GM12872 (cell line): ENCODE measurements around the gene IGF1.

Experiments
- TF ChIP-seq, protein P1 (sequence below): IDR thresholded peaks from 3 replicates; pipeline ENCODE4 v1.5.1; 2011; ENCODE audit warnings: low read depth, mild to moderate bottlenecking, low read length, moderate library complexity; ENCODE audit not compliant: insufficient read depth

IGF1 gene

DNA sequence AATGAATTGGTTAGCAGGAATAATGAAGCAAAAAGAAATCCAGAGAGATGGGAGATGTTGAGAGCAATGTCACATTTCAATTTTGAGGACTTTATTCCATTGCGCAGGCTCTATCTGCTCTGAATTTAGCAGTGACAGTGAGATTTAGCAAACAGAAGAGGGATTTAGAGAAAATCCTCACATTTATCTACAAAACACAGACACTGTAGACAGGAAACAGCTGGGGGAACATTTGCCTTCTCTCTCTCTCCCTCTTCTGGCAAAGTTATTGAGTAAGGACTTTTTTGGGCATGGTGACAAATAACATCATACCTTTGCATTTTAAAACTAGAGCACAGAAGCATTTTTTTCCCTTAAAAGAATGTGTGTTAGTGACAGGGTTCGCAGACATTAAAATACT, at the start of gene IGF1:
IGF1 (minus strand) TSS at position 158 of the 400 bp plus-strand sequence. CDS start 182 bp downstream, outside the sequence.
- TF ChIP-seq, protein P1, sequence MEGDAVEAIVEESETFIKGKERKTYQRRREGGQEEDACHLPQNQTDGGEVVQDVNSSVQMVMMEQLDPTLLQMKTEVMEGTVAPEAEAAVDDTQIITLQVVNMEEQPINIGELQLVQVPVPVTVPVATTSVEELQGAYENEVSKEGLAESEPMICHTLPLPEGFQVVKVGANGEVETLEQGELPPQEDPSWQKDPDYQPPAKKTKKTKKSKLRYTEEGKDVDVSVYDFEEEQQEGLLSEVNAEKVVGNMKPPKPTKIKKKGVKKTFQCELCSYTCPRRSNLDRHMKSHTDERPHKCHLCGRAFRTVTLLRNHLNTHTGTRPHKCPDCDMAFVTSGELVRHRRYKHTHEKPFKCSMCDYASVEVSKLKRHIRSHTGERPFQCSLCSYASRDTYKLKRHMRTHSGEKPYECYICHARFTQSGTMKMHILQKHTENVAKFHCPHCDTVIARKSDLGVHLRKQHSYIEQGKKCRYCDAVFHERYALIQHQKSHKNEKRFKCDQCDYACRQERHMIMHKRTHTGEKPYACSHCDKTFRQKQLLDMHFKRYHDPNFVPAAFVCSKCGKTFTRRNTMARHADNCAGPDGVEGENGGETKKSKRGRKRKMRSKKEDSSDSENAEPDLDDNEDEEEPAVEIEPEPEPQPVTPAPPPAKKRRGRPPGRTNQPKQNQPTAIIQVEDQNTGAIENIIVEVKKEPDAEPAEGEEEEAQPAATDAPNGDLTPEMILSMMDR = no peak

DNA sequence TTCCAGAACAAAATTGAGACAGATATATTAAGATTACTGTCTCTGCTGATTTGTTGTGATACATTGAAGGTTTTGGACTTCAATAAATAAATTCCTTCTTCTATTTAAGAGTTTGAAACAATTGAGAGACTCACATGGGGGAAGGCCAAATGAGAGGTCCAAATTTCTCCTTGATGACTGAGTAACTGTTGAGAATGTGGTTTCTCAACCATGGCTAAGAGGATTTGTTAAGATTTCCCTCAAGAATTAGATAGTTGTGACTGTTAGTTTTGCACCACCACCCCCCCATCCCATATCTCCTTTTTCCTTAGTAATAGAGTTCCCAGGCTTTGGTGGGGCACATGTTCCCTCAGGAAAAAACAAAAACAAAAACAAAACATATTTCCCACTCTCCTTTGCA, 47.7 kb upstream of the IGF1 start:
- TF ChIP-seq, protein P1 = no peak

DNA sequence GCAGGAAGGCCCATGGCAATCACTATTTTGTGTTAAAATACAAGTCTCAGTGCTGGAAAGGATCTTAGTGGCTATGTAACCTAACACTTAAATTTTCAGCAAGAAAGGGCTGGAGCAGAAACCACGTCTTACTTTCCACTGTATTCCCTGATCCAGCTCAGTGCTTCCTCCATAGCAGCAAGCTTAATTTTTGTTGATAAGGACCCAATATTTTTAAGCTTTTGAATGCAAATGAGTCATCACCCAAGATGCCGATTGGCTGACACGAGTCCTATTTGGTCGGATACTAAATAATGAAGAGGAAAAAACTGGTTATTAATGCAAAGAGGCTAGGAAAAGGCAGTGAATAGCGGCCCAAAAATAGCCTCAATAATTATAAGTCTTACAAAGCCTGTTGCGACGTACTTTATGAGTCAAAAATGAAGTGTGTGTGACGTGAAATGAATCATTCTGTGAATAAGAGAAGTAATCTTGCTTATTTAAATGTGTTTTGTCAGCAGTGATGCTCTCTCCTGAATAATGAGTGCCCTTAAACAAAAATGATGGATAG, 46.9 kb upstream of the IGF1 start:
- TF ChIP-seq, protein P1 = no peak

DNA sequence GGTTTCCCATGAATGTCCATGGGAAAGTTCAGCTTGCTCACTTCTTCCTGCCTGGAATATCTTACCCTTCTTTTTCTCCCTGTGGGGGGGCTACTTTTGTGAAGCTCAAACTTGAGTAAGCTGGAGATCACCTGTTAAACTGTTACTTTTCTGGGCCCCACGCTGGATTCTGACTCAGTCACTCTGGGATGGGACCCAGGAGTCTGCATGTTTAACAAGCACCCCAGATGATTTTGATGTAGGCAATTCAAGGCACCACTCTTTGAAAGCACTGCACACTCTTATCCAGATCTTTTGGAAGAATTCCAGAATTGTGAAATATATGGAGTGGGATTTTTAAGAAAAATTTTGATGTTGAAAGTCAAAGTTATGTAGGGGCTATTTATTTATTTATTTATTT, 46.3 kb upstream of the IGF1 start:
- TF ChIP-seq, protein P1 = no peak

DNA sequence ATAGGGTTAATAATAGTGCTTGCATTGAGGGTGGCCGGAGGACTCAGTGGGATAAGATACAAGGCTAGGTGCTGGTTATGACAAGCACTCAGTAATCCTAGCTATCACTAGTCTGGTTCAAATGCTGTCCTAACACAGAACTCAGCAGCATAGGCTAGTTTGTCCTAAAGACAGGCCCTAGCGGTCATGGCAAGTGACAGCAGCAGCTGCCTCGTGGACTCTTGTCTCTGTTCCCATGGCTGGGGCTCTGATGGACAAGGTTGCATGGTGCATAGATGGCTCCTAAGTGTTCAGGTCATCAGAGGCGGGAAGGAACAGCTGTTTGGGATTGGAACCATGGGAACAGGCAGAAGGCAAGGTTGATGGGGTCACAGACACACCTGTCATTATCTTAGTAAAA, 42.4 kb upstream of the IGF1 start:
- TF ChIP-seq, protein P1 = no peak

DNA sequence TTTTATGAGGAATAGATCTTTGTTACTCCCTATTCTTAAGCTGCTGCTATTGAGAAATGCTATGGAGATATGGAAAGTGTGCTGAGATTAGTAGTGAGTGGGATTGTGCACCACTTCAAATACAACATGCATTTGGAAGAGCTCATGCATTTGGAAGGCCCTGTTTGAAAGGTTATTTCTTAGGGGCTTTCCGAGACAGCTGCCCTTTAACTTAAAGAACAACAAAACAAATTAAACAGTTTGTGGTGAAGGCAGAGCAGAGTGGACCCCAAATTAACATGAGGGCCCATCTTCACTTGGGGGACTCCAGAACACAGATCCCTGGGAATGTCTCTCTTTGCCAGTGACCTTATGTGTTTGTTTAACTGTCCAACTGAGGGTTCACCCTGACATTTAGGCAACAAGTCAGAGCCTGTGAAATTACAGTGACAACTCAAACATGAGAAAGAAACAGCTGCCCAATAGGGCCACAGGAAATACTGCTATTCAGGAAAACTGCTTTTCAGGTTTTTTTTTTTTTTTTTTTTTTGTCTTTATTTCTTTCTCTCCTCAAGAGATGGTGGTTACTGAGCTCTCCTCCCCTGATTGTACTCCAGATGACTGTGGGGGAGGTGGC, 41.4 kb upstream of the IGF1 start:
- TF ChIP-seq, protein P1 = no peak

DNA sequence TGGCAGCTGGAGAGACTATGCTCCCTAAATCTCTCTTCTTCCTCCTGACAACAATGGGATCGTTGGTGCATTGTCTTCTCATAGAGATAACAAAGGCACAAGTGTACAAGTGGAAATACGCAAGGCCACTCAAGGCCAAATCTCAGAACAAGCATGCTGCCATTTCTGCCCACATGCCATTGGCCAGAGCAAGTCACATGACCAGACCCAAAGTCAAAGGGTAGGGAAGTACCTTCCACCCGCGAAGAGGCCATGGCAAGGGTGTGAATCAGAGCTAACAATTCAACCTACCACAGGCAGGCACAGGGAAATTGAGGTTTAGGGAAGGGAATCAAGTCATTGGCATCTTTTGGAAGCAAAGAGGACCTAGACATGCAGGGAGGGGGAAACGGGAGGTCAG, 38.5 kb upstream of the IGF1 start:
- TF ChIP-seq, protein P1 = no peak

DNA sequence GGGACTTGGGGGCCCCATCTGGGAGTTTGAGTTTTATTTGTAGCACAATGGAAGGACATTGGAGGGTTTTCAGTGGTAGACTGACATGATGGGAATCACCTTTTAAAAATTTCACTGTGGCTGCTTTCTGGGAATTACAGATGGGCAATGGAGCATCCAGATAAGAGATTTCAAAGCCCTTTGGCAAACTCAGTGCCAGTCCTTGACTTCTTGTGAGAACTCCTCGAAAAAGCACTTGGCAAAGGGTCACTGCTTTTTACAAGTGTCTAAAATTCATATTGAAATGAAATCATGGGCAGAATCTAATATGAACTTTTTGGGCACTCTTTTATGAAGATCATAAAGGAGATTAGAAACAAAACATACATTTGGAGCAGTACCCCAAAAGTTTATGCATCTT, 34.3 kb upstream of the IGF1 start:
- TF ChIP-seq, protein P1 = no peak
